Measurements from ENCODE around the gene MAPK6. TPM values are rescaled to one million over a fixed set of nuclear protein-coding genes. Genes with fewer than 3 reads are reported as not detected.
A peak's percentile ranks its signal among the peaks of the same experiment; 100 is the strongest.

MAPK6 gene
- total RNA-seq, 1 donor = 135 TPM

- no peak for TF ChIP-seq CTCF (IDR thresholded peaks at IDR 0.05; ENCODE audit: insufficient read depth, low read depth, low read length)
- no peak for DNase-seq (ENCODE audit: low read depth)
- H3K4me3 ChIP-seq (ENCODE audit: low read depth, low read length) = no peak overlapping the region
Measured at GRCh38 chr15:52003710-52004109, 15.3 kb upstream of the MAPK6 start.

GRCh38 chr15:52004806-52005205 is 14.2 kb upstream of the MAPK6 start:
- no peak for TF ChIP-seq CTCF (IDR thresholded peaks at IDR 0.05; ENCODE audit: insufficient read depth, low read depth, low read length)
- DNase-seq (ENCODE audit: low read depth) = no peak
- no peak overlapping the region for H3K4me3 ChIP-seq (ENCODE audit: low read depth, low read length)

- no peak for TF ChIP-seq CTCF (IDR thresholded peaks at IDR 0.05; ENCODE audit: insufficient read depth, low read depth, low read length)
- H3K4me3 ChIP-seq (ENCODE audit: low read depth, low read length) = no peak overlapping the region
- peak; percentile 14 for DNase-seq (ENCODE audit: low read depth)
Measured at GRCh38 chr15:52005748-52006701, 13.0 kb upstream of the MAPK6 start.

GRCh38 chr15:52006702-52007340 is 12.2 kb upstream of the MAPK6 start:
- DNase-seq (ENCODE audit: low read depth) = no peak
- TF ChIP-seq CTCF (IDR thresholded peaks at IDR 0.05; ENCODE audit: insufficient read depth, low read depth, low read length) = no peak
- H3K4me3 ChIP-seq (ENCODE audit: low read depth, low read length) = no peak overlapping the region

GRCh38 chr15:52008359-52008697 is 10.7 kb upstream of the MAPK6 start:
- TF ChIP-seq CTCF (IDR thresholded peaks at IDR 0.05; ENCODE audit: insufficient read depth, low read depth, low read length) = no peak
- no peak for DNase-seq (ENCODE audit: low read depth)
- H3K4me3 ChIP-seq (ENCODE audit: low read depth, low read length) = no peak overlapping the region

- TF ChIP-seq CTCF (IDR thresholded peaks at IDR 0.05; ENCODE audit: insufficient read depth, low read depth, low read length) = no peak
- H3K4me3 ChIP-seq (ENCODE audit: low read depth, low read length) = no peak overlapping the region
- peak; percentile 68 for DNase-seq (ENCODE audit: low read depth)
Measured at GRCh38 chr15:52008698-52009434, 10.2 kb upstream of the MAPK6 start.
